ENCODE measurements around the gene PTGIS.
A peak's percentile ranks its signal among the peaks of the same experiment; 100 is the strongest.

The PTGIS gene

GRCh38 chr20:49595346-49595745, 27.4 kb upstream of the PTGIS start:
- no peak for DNase-seq

GRCh38 chr20:49594931-49595315, 27.0 kb upstream of the PTGIS start:
- DNase-seq: no peak

- peak; percentile 44 for DNase-seq
These were observed 26.4 kb upstream of the PTGIS start for GRCh38 chr20:49594143-49594930.

- no peak for DNase-seq
These were observed 25.7 kb upstream of the PTGIS start for GRCh38 chr20:49593466-49594142.

GRCh38 chr20:49592120-49592519, 24.2 kb upstream of the PTGIS start:
- DNase-seq: no peak

GRCh38 chr20:49591217-49591865, 23.4 kb upstream of the PTGIS start:
- DNase-seq: no peak

- no peak for DNase-seq
These were observed 22.5 kb upstream of the PTGIS start for GRCh38 chr20:49590163-49591017.

- no peak for DNase-seq
These were observed 21.8 kb upstream of the PTGIS start for GRCh38 chr20:49589747-49590146.

- DNase-seq: no peak
These were observed 19.2 kb upstream of the PTGIS start for GRCh38 chr20:49587111-49587570.

GRCh38 chr20:49585585-49586245, 17.8 kb upstream of the PTGIS start:
- no peak for DNase-seq

GRCh38 chr20:49584418-49585382, 16.8 kb upstream of the PTGIS start:
- no peak for DNase-seq

- no peak for DNase-seq
These were observed 15.9 kb upstream of the PTGIS start for GRCh38 chr20:49583669-49584417.

- DNase-seq: no peak
These were observed 15.4 kb upstream of the PTGIS start for GRCh38 chr20:49583343-49583668.

- DNase-seq: no peak
These were observed 14.7 kb upstream of the PTGIS start for GRCh38 chr20:49582413-49583334.

GRCh38 chr20:49581482-49581881, 13.5 kb upstream of the PTGIS start:
- no peak for DNase-seq

GRCh38 chr20:49580813-49581174, 12.9 kb upstream of the PTGIS start:
- no peak for DNase-seq

GRCh38 chr20:49579874-49580812, 12.2 kb upstream of the PTGIS start:
- DNase-seq: no peak

GRCh38 chr20:49579195-49579594, 11.3 kb upstream of the PTGIS start:
- DNase-seq: no peak
